Naive B cell (primary cell): Measurements from ENCODE around the gene PRRC2C. TPM values are rescaled to one million over a fixed set of nuclear protein-coding genes. Genes with fewer than 3 reads are reported as not detected.

ENCODE experiments used
- ATAC-seq, 2 donors: fragments of 150-1000 bp; cut with Tn5 transposase; 2 replicates each; pipeline ENCODE4 v1.10.0; 2021; ENCODE audit warnings: low read depth in 2 of 2, mild to moderate bottlenecking in 2 of 2, moderate library complexity in 2 of 2
- DNase-seq: peaks from one replicate; pipeline ENCODE4 v3.0.0; 2022
- H3K27ac Mint-ChIP-seq, 6 donors: one replicate each; pipeline ENCODE4 v1.8.0; 2020 to 2022; ENCODE audit warnings: mild to moderate bottlenecking in 6 of 6, mixed read lengths in 6 of 6, moderate library complexity in 5 of 6, inconsistent platforms in 2 of 6
- H3K27me3 Mint-ChIP-seq, 3 donors: one replicate each; pipeline ENCODE4 v1.8.0; 2021 to 2022; ENCODE audit warnings: mixed read lengths in 3 of 3, mild to moderate bottlenecking in 1 of 3
- H3K36me3 Mint-ChIP-seq, 2 donors: one replicate each; pipeline ENCODE4 v1.8.0; 2020 to 2022; ENCODE audit warnings: mixed read lengths in 2 of 2, inconsistent platforms in 1 of 2, mild to moderate bottlenecking in 1 of 2
- H3K4me1 Mint-ChIP-seq, 3 donors: one replicate each; pipeline ENCODE4 v1.8.0; 2020 to 2022; ENCODE audit warnings: mixed read lengths in 3 of 3, inconsistent platforms in 1 of 3, mild to moderate bottlenecking in 1 of 3, moderate library complexity in 1 of 3
- H3K4me3 Mint-ChIP-seq, 8 donors: one replicate each; pipeline ENCODE4 v1.8.0; 2020 to 2022; ENCODE audit warnings: mild to moderate bottlenecking in 8 of 8, mixed read lengths in 8 of 8, moderate library complexity in 8 of 8, inconsistent platforms in 2 of 8
- H3K9me3 Mint-ChIP-seq, 7 donors: one replicate each; pipeline ENCODE4 v1.8.0; 2020 to 2022; ENCODE audit warnings: mixed read lengths in 7 of 7, mild to moderate bottlenecking in 5 of 7, inconsistent platforms in 2 of 7, moderate library complexity in 1 of 7
- polyA plus RNA-seq, 6 donors: library from polyadenylated mRNA; unstranded; fragments of 300-500 nt; fragmentation: Illumina TruSeq; gene quantifications; one replicate each; pipeline ENCODE4 v1.2.3, GENCODE V29; 2021; ENCODE audit warnings: low read depth in 6 of 6

PRRC2C gene
- polyA plus RNA-seq, 6 donors from 2014 or later: 15.3 to 97.0 (median 46.7) TPM

DNA sequence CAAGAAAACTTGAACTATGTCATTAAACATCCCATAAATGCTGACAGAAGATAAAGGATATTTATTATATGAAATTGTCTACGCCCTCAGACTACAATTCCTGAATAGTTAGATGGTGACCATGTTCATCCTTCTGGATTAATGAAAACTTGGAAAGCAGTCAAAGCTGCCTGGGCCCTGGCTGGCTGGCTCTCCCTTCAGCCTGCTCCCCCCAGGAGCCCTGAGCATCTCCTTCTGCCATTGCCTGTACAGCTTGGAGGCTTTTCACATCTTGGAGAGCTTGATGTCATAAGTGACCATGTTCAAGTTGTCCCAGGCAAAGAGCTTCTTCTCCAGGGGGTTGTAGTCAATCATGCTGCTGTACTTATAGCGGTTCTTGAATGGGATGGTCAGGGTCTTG is 150.3 kb downstream of the PRRC2C start:
- no peaks in the 10 kb centered on the region for H3K36me3 Mint-ChIP-seq
- DNase-seq (no peak), ATAC-seq (no peak)
- peaks cover 9 to 12% (median 11%) of the 10 kb centered on the region in 3 donors for H3K27me3 Mint-ChIP-seq
- H3K27ac Mint-ChIP-seq: no peak overlapping the region
- H3K4me1 Mint-ChIP-seq: peaks cover 0 to 3% (median 0%) of the 10 kb centered on the region in 3 donors
- peaks cover 0 to 1% (median 0%) of the 10 kb centered on the region in 7 donors for H3K9me3 Mint-ChIP-seq
- H3K4me3 Mint-ChIP-seq: no peak overlapping the region

- Mint-ChIP-seq H3K4me3 (no peak overlapping the region), H3K27me3 (peaks cover 7 to 9% (median 8%) of the 10 kb centered on the region in 3 donors), H3K27ac (no peak overlapping the region), H3K4me1 (peaks cover 0 to 3% (median 0%) of the 10 kb centered on the region in 3 donors), H3K9me3 (no peaks in the 10 kb centered on the region), H3K36me3 (no peaks in the 10 kb centered on the region)
- DNase-seq: no peak
- ATAC-seq: no peak
These were observed 150.8 kb downstream of the PRRC2C start for GRCh38 chr1:171636141-171636540.

GRCh38 chr1:171637928-171638576 is 152.7 kb downstream of the PRRC2C start:
- H3K4me3 Mint-ChIP-seq: no peak overlapping the region
- DNase-seq: no peak
- H3K27me3 Mint-ChIP-seq: peaks cover 0 to 4% (median 0%) of the 10 kb centered on the region in 3 donors
- ATAC-seq: no peak
- peak overlapping the region in 1 of 6 donors; percentile 61 for H3K27ac Mint-ChIP-seq
- H3K4me1 Mint-ChIP-seq: peaks cover 0 to 2% (median 0%) of the 10 kb centered on the region in 3 donors
- no peaks in the 10 kb centered on the region for H3K36me3 Mint-ChIP-seq
- no peaks in the 10 kb centered on the region for H3K9me3 Mint-ChIP-seq

- no peak overlapping the region for H3K4me3 Mint-ChIP-seq
- ATAC-seq (no peak), DNase-seq (no peak)
- H3K9me3 Mint-ChIP-seq: no peaks in the 10 kb centered on the region
- H3K36me3 Mint-ChIP-seq: no peaks in the 10 kb centered on the region
- peaks cover 5 to 6% (median 6%) of the 10 kb centered on the region in 3 donors for H3K4me1 Mint-ChIP-seq
- H3K27me3 Mint-ChIP-seq: peaks cover 0 to 4% (median 0%) of the 10 kb centered on the region in 3 donors
- no peak overlapping the region for H3K27ac Mint-ChIP-seq
These were observed 154.9 kb downstream of the PRRC2C start for GRCh38 chr1:171640225-171640624.

- Mint-ChIP-seq H3K27ac (peak overlapping the region in 2 of 6 donors; percentile 1 to 20), H3K9me3 (no peaks in the 10 kb centered on the region), H3K36me3 (no peaks in the 10 kb centered on the region), H3K27me3 (peaks cover 0 to 11% (median 0%) of the 10 kb centered on the region in 3 donors), H3K4me3 (no peak overlapping the region), H3K4me1 (peaks cover 6 to 10% (median 7%) of the 10 kb centered on the region in 3 donors)
- ATAC-seq (no peak), DNase-seq (no peak)
These were observed 155.9 kb downstream of the PRRC2C start for GRCh38 chr1:171641076-171641864.

DNA sequence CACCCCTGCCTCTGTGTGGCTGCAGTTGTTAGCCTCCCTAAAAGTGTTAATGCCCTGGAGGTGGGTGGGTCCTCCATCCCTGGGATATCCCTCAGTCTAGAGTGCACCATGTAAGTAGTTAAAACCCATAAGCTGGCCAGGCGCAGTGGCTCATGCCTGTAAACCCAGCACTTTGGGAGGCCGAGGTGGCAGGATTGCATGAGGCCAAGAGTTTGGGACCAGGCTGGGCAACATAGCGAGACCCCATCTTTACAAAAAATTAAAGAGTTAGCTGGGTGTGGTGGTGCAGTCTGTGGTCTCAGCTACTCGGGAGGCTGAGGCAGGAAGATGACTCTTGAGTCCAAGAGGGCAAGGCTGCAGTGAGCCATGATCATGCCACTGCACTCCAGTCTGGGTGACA is 156.9 kb downstream of the PRRC2C start:
- H3K36me3 Mint-ChIP-seq: no peaks in the 10 kb centered on the region
- H3K27ac Mint-ChIP-seq: no peak overlapping the region
- peaks cover 6 to 10% (median 7%) of the 10 kb centered on the region in 3 donors for H3K4me1 Mint-ChIP-seq
- DNase-seq: no peak
- H3K4me3 Mint-ChIP-seq: no peak overlapping the region
- peaks cover 0 to 11% (median 0%) of the 10 kb centered on the region in 3 donors for H3K27me3 Mint-ChIP-seq
- ATAC-seq: no peak
- no peaks in the 10 kb centered on the region for H3K9me3 Mint-ChIP-seq

Other genes starting within 250 kb of the PRRC2C start
- 1 to 10 TPM in 5 of 6 donors, under 1 TPM in 1; 0.84 to 5.6 (median 1.7) TPM for gene FMO1, start 237.0 kb upstream of the PRRC2C start, polyA plus RNA-seq
- 1 to 10 TPM; 1.9 to 7.2 (median 4.5) TPM for gene FMO4, start 171.3 kb upstream of the PRRC2C start, polyA plus RNA-seq
- not detected for gene MYOCOS, start 136.7 kb downstream of the PRRC2C start, polyA plus RNA-seq
- gene MYOC, start 167.2 kb downstream of the PRRC2C start, polyA plus RNA-seq: not detected